Stimulated activated CD8-positive, alpha-beta memory T cell treated with anti-CD3 and anti-CD28 coated beads, Interleukin-4, amount 100 ng/mL, for 1 hour (primary cell): ENCODE results near the gene COPB1.
A peak's percentile ranks its signal among the peaks of the same experiment; 100 is the strongest.

Source experiments
- DNase-seq, 2 donors: peaks; one replicate each; pipeline ENCODE4 v3.0.0-alpha.2; 2020; ENCODE audit warnings: low read depth in 2 of 2, low spot score in 1 of 2

Gene COPB1

GRCh38 chr11:14518820-14519219 is 19.2 kb upstream of the COPB1 start:
- no peak for DNase-seq

GRCh38 chr11:14513800-14514199 is 14.2 kb upstream of the COPB1 start:
- DNase-seq: no peak

GRCh38 chr11:14506532-14506931 is 6.9 kb upstream of the COPB1 start:
- DNase-seq: no peak

- no peak for DNase-seq
Measured at GRCh38 chr11:14503023-14503422, 3.4 kb upstream of the COPB1 start.

GRCh38 chr11:14502039-14502438 is 2.4 kb upstream of the COPB1 start:
- no peak for DNase-seq

DNA sequence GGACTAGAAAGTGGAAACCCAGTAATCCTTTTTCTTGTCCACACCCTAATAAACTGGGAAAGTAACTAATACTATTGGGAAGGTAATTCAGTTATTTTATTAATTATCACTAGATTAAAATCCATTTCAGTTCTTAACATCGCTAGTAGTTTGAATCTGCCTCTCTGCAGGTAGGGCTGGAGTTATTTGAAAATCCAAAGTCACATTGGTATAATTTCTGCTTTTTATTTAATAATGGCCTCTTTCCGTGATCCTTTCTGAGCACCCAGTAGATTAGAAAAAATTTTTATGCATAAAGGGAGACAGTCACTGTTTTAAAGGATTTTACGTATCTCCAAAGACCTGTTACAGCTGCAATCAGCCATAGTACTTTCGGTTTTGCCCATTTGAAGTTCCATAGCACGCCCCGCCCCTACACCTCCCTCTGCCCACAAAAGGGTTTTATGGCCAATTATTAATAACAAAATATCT is 605 bp upstream of the COPB1 start:
- DNase-seq: peak; percentile 23 to 25

DNA sequence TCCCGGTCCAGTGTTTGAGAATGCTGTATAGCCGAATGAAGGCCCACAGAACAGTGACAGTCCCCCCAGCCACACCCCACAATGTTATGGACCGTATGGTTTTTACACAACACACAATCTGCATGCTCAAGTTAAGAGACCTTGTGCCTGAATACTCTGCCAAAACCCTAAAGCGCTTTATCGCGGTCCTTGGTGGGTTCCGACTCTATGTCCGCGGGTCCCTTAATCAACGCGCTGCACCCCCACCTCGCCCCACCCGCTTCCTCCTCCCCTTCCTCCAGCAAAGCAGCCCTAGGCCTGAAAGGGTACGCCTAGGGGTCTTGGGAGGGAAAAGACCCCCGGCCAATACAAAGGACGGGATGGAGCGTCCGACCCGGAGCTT is 442 bp downstream of the COPB1 start:
- DNase-seq: peak; percentile 1 to 21

- no peak for DNase-seq
Measured at GRCh38 chr11:14480716-14481115, 18.9 kb downstream of the COPB1 start.

- no peak for DNase-seq
Measured at GRCh38 chr11:14471127-14471526, 28.5 kb downstream of the COPB1 start.

- DNase-seq: no peak
Measured at GRCh38 chr11:14463623-14464022, 36.0 kb downstream of the COPB1 start.

GRCh38 chr11:14460147-14460546 is 39.5 kb downstream of the COPB1 start:
- no peak for DNase-seq

- DNase-seq: no peak
Measured at GRCh38 chr11:14458377-14458776, 41.2 kb downstream of the COPB1 start.

GRCh38 chr11:14455648-14456430 is 43.8 kb downstream of the COPB1 start:
- no peak for DNase-seq

DNA sequence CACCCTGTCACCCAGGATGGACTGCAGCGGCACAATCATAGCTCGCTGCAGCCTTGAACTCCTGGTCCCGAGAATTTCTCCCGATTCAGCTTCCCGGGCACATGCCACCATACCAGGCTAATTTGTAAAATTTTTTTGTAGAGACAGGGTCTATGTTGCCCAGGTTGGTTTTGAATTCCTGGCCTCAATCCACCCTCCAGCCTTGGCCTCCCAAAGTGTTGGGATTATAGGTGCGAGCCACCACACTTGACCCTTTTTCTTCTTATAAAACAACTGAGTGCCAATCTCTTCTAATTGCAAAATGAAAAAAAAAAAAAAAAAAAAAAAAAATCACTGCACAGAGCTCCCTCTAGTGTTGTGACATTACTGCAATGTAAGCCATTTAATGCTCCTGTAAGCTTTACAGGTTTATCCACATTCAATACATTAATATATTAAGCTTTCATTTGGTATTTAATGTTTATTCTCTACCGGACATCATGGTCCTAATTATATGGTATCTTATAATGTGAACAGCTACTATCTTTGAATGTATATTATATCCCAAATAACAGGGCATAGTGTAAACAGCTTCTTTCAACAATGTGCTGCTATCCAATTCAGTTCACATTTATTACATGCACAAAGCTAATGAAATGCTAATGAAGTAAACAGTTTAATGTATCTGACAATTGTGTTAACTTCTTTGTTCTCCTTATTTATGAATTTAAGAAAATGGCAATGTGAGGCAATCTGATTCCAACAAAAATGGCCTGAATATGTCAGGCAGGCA is 44.6 kb downstream of the COPB1 start:
- no peak for DNase-seq

- DNase-seq: no peak
Measured at GRCh38 chr11:14451825-14452224, 47.8 kb downstream of the COPB1 start.

DNA sequence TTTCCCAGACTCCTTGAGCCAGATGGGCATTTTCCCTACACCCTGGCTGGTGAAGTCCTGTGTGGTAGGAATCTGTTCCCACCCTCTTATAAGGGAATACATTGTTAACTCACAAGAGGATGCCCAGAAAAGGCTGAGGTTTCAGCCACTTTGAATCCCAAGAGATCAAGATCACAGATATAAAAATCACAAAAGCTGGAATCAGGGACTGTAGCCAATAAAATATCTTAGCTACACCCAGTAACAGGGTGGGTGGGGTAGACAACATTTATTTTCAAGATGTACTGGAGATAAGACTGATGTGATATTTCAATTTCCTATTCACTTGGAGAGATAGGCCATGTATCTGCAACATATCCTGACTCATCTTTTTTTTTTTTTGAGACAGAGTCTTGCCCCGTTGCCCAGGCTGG is 50.3 kb downstream of the COPB1 start:
- DNase-seq: no peak

DNA sequence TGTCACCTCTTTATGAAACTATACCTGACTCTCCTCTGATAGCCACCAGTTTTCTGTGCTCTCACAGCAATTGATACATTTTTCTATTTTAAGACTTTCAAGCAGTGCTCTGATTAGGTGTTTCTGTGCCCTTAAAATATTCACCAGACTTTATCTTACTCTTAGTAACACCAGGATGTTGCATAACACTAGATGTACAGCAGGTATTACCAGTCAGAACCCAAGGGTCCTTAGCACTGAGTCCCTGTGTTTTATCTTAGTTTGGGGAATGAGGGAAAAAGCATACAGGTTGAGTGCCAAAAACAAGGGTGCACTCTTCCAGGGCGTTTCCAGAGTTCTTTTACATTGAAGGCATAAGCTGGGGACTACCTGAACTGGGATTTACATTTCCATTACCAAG is 51.4 kb downstream of the COPB1 start:
- no peak for DNase-seq

DNA sequence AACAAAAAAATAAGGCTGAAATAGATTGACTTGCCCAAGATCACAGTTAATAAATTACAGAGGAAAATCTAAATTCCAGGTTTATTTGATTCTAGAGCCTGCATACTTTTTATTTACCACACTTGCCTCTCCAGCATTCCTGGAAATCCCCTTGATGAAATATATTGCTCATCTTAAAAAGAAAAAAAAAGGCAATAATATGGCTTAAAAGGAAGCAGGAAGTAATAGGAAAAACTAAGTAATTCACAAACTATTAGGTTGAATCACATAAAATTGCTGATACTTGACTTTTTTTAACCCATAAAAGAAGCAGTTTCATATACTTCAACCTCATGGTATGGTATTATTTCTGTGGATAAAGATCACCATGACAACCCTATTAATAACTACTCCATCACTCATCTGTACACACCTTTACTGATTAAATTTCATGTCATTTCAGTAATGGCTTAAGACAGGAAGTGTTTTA is 52.9 kb downstream of the COPB1 start:
- DNase-seq: no peak

DNA sequence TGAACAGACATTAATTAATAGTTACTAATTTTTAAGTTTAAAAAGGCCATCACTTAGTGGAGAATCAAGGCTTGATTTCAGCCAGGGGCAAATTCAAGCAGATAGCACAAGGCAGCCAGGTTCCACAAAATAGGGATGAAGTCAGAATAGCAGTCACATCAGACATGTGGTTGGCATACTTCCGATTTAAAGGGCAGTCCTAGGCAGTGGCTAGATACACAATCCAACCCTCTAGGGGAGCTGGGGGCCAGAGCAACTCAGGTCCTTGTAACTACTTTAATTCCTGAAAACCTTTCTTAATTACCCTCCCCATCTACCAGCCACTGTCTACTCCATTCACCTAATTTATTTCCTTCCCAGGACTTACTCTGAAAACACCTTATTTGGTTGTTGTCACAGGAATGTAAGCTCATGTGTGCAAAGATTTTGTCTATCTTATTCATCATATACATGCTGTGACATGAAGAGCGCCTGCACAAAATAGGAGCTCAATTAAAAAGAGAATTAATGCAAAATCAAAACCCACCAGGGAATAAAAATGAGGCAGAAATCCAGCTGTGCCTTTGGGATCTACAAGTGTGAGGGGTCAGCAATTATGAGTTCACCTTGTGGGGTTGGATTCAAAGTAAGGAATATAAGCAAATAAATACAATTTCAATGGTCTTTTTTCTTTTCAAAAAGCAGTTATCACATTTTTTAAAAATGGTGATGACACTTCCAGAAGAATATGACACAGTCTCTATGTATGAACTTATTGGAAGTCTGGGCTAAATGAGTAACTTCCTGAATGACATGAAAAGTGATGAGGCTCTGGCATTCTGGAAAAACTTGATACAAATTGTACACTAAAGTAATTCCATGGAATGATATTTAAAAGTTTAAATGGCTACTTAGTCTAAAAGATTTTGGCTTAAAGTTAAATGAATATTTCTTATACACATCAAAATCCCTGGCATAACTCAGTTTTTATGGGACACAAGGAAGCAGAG is 53.8 kb downstream of the COPB1 start:
- DNase-seq: no peak

DNA sequence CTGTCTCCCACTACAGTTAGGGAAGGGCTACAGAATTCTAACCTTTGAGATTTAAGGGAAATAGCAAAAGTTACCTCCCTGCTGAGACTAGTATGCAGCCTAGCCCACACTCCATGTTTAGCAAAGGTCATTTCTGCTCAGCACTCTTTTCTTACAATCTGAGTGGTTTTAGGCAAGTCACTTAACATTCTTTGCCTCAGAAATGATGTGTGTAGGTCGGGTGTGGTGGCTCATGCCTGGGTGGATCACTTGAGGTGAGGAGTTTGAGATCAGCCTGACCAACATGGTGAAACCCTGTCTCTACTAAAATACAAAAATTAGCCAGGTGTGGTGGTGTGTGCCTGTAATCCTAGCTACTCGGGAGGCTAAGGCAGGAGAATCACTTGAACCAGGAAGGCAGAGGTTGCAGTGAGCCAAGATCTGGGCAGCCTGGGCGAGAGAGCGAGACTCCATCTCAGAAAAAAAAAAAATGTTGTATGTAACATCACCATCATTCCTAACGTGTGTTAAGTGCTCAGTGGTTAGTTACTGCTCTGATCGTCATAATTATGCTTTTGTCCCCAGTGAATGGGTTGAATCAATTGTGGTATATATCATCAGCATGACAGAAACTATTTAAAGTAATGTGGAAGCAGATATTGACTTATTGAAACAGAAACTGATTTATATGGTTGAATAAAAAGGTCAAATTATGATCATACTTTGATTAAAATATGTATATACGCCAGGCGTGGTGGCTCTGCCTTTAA is 55.0 kb downstream of the COPB1 start:
- no peak for DNase-seq
